Kidney (tissue), 14 donors: ENCODE measurements around the gene DAB1. TPM values are rescaled to one million over a fixed set of nuclear protein-coding genes. Genes with fewer than 3 reads are reported as not detected.

Source experiments
- DNase-seq, 5 donors: peaks; one replicate each; pipeline ENCODE4 v3.0.0-alpha.2; 2013 to 2020
- FAIRE-seq: peaks from 2 replicates; lab custom pipeline; 2012; peaks lifted over from hg19 to GRCh38; lab: Jason Lieb, UNC
- H3K27ac ChIP-seq, 2 donors: one replicate each; pipeline ENCODE4 v1.7.0; 2013; ENCODE audit warnings: low read depth in 2 of 2, low read length in 2 of 2, inconsistent platforms in 1 of 2
- H3K27me3 ChIP-seq: one replicate; pipeline ENCODE4 v1.7.1; 2013; ENCODE audit warnings: low read length, inconsistent platforms; ENCODE audit not compliant: control insufficient read depth, insufficient read depth
- H3K36me3 ChIP-seq, 3 donors: one replicate each; pipeline versions ENCODE4 v1.7.0 to v1.7.1; 2013; ENCODE audit warnings: low read length in 3 of 3, control low read depth in 1 of 3, inconsistent platforms in 1 of 3; ENCODE audit not compliant: insufficient read depth in 3 of 3, control insufficient read depth in 2 of 3
- H3K4me1 ChIP-seq, 3 donors: one replicate each; pipeline versions ENCODE4 v1.7.0 to v1.7.1; 2013; ENCODE audit warnings: low read length in 3 of 3, inconsistent platforms in 1 of 3, low read depth in 1 of 3; ENCODE audit not compliant: control insufficient read depth in 2 of 3, insufficient read depth in 2 of 3
- H3K4me3 ChIP-seq, 3 donors: one replicate each; pipeline versions ENCODE4 v1.7.0 to v1.8.1; 2013; ENCODE audit warnings: low read length in 3 of 3, control low read depth in 1 of 3, inconsistent platforms in 1 of 3
- H3K9ac ChIP-seq, 3 donors: one replicate each; pipeline versions ENCODE4 v1.7.0 to v1.7.1; 2013; ENCODE audit warnings: low read length in 3 of 3, control low read depth in 1 of 3, inconsistent platforms in 1 of 3
- H3K9me3 ChIP-seq, 3 donors: one replicate each; pipeline versions ENCODE4 v1.7.0 to v1.7.1; 2013; ENCODE audit warnings: low read length in 3 of 3, control low read depth in 1 of 3, inconsistent platforms in 1 of 3; ENCODE audit not compliant: control insufficient read depth in 2 of 3, insufficient read depth in 1 of 3
- CTCF ChIP-seq: IDR thresholded peaks from 3 replicates; pipeline ENCODE4 v1.5.1; 2012; ENCODE audit warnings: mild to moderate bottlenecking, moderate library complexity, borderline replicate concordance; ENCODE audit not compliant: insufficient read depth; ENCODE audit errors: extremely low read depth
- intact Hi-C: fragments of 100-400 bp; cut with DNase I; formaldehyde crosslinking; loops from one replicate; pipeline ENCODE4 v1.11.1; 2022
- polyA plus RNA-seq: library from polyadenylated mRNA; stranded (reverse); fragments of 350-450 nt; fragmentation: Illumina TruSeq; extraction: RNeasy Lipid Tissue Mini Kit (QIAGEN cat#74804); gene quantifications from one replicate; pipeline ENCODE4 v1.2.3, GENCODE V29; 2014; ENCODE audit warnings: low read depth, low replicate concordance; ENCODE audit not compliant: insufficient read depth
- total RNA-seq: library from RNA; stranded (reverse); fragmentation: NEBNext Ultra II Directional; extraction: Animal tissue kit (Norgen Biotek cat#: 25700); gene quantifications from one replicate; pipeline ENCODE4 v1.2.1, GENCODE V29; 2021
- donor health status: control.
- donor health status: control.
- donor health status: control.
- donor health status: control.
- donor health status: control.
- donor health status: DM: yes; HTN: yes; CAD: no.
- donor health status: Normal renal cell carcinoma (clear cell type).

Gene DAB1
- total and polyA plus RNA-seq, 2 donors from 2014 or later = 2.3 TPM; not detected in 1

GRCh38 chr1:57146100-57146499 lies 277.8 kb downstream of the DAB1 start:
- Histone ChIP-seq H3K27me3 (no peaks in the 10 kb centered on the region), H3K9me3 (no peaks in the 10 kb centered on the region), H3K27ac (no peak overlapping the region), H3K36me3 (no peaks in the 10 kb centered on the region), H3K4me1 (no peaks in the 10 kb centered on the region), H3K4me3 (no peak overlapping the region), H3K9ac (no peak overlapping the region)
- no peak for DNase-seq
- intact Hi-C loops = no loop called here
- no peak for TF ChIP-seq CTCF
- FAIRE-seq = no peak

GRCh38 chr1:57142999-57143398 lies 280.9 kb downstream of the DAB1 start:
- no peaks in the 10 kb centered on the region for H3K4me1 ChIP-seq
- no peaks in the 10 kb centered on the region for H3K36me3 ChIP-seq
- H3K27me3 ChIP-seq = no peaks in the 10 kb centered on the region
- H3K4me3 ChIP-seq = no peak overlapping the region
- H3K27ac ChIP-seq = no peak overlapping the region
- H3K9me3 ChIP-seq = no peaks in the 10 kb centered on the region
- H3K9ac ChIP-seq = no peak overlapping the region
- no peak for TF ChIP-seq CTCF
- DNase-seq = no peak
- FAIRE-seq = no peak
- intact Hi-C loops = no loop called here

- Histone ChIP-seq H3K4me3 (no peak overlapping the region), H3K4me1 (no peaks in the 10 kb centered on the region), H3K9me3 (no peaks in the 10 kb centered on the region), H3K27me3 (no peaks in the 10 kb centered on the region), H3K9ac (no peak overlapping the region), H3K36me3 (no peaks in the 10 kb centered on the region), H3K27ac (no peak overlapping the region)
- intact Hi-C loops = no loop called here
- FAIRE-seq (no peak), DNase-seq (no peak)
- no peak for TF ChIP-seq CTCF
Measured at GRCh38 chr1:57142169-57142568, 281.7 kb downstream of the DAB1 start.

GRCh38 chr1:57138432-57139078 lies 285.3 kb downstream of the DAB1 start:
- no peak for FAIRE-seq
- Histone ChIP-seq H3K4me3 (no peak overlapping the region), H3K4me1 (no peaks in the 10 kb centered on the region), H3K36me3 (no peaks in the 10 kb centered on the region), H3K27ac (no peak overlapping the region), H3K27me3 (no peaks in the 10 kb centered on the region), H3K9me3 (no peaks in the 10 kb centered on the region), H3K9ac (no peak overlapping the region)
- intact Hi-C loops = no loop called here
- TF ChIP-seq CTCF = no peak
- no peak for DNase-seq
